OCI-LY3 (cell line): ENCODE measurements around the gene CHSY3.

ENCODE experiments used
- H2AFZ ChIP-seq: fragments of 200-600, 300-600 bp; shearing (Covaris generic); 2 replicates; pipeline ENCODE4 v1.6.0; 2014; ENCODE audit warnings: antibody characterized with exemption, low read depth, low read length
- H3K27ac ChIP-seq: fragments of 200-600, 300-600 bp; sonication (generic); 2 replicates; pipeline ENCODE4 v1.5.1; 2014; ENCODE audit warnings: mild to moderate bottlenecking, low read length, moderate library complexity, mixed read lengths
- H3K27me3 ChIP-seq: fragments of 200-600, 300-600 bp; sonication (generic); 2 replicates; pipeline ENCODE4 v1.6.1; 2014; ENCODE audit warnings: low read depth, low read length, mixed read lengths
- H3K36me3 ChIP-seq: fragments of 200-600, 300-600 bp; sonication (generic); replicated peaks from 2 replicates; pipeline ENCODE3; 2014; ENCODE audit warnings: low read depth, low read length, mixed read lengths
- H3K4me1 ChIP-seq: fragments of 300-600, 200-600 bp; sonication (generic); 2 replicates; pipeline ENCODE4 v1.6.1; 2014; ENCODE audit warnings: low read length, mixed read lengths
- H3K4me2 ChIP-seq: fragments of 200-600, 300-600 bp; sonication (generic); 2 replicates; pipeline ENCODE4 v1.6.1; 2014; ENCODE audit warnings: low read length, mixed read lengths
- H3K4me3 ChIP-seq: fragments of 300-600, 200-600 bp; sonication (generic); 2 replicates; pipeline ENCODE4 v1.5.1; 2014; ENCODE audit warnings: antibody characterized with exemption, mild to moderate bottlenecking, low read length, moderate library complexity
- H3K79me2 ChIP-seq: fragments of 300-600, 200-600 bp; shearing (Covaris generic); 2 replicates; pipeline ENCODE4 v1.6.1; 2014; ENCODE audit warnings: mild to moderate bottlenecking, low read length, mixed read lengths
- H3K9ac ChIP-seq: fragments of 300-600, 200-600 bp; shearing (Covaris generic); 2 replicates; pipeline ENCODE4 v1.6.0; 2014; ENCODE audit warnings: mild to moderate bottlenecking, low read length, moderate library complexity
- H3K9me3 ChIP-seq: fragments of 200-600, 300-600 bp; shearing (Covaris generic); 2 replicates; pipeline ENCODE4 v1.6.1; 2014; ENCODE audit warnings: low read length, mixed read lengths; ENCODE audit not compliant: insufficient read depth
- H4K20me1 ChIP-seq: fragments of 200-600, 300-600 bp; sonication (generic); 2 replicates; pipeline ENCODE4 v1.6.1; 2016; ENCODE audit warnings: low read length, mixed read lengths; ENCODE audit not compliant: insufficient read depth
- EZH2phosphoT487 ChIP-seq: fragments of 200-600 bp; shearing (Covaris generic); IDR thresholded peaks from 2 replicates; pipeline ENCODE4 v1.6.1; 2018; ENCODE audit warnings: antibody characterized with exemption, mixed run types, low read depth
- TF ChIP-seq, protein P1 (sequence below): fragments of 200-600, 300-600 bp; sonication (generic); IDR thresholded peaks from 2 replicates; pipeline ENCODE4 v1.5.1; 2014; ENCODE audit warnings: antibody characterized with exemption, low read length, low read depth

Gene CHSY3

GRCh38 chr5:130065617-130066016 is 161.4 kb downstream of the CHSY3 start:
- H3K4me1 ChIP-seq: no peaks in the 10 kb centered on the region
- no peak overlapping the region for H3K4me2 ChIP-seq
- H3K4me3 ChIP-seq: no peak overlapping the region
- no peaks in the 10 kb centered on the region for H3K36me3 ChIP-seq
- H3K9me3 ChIP-seq: no peaks in the 10 kb centered on the region
- H4K20me1 ChIP-seq: no peaks in the 10 kb centered on the region
- no peak for TF ChIP-seq EZH2phosphoT487
- TF ChIP-seq, protein P1, sequence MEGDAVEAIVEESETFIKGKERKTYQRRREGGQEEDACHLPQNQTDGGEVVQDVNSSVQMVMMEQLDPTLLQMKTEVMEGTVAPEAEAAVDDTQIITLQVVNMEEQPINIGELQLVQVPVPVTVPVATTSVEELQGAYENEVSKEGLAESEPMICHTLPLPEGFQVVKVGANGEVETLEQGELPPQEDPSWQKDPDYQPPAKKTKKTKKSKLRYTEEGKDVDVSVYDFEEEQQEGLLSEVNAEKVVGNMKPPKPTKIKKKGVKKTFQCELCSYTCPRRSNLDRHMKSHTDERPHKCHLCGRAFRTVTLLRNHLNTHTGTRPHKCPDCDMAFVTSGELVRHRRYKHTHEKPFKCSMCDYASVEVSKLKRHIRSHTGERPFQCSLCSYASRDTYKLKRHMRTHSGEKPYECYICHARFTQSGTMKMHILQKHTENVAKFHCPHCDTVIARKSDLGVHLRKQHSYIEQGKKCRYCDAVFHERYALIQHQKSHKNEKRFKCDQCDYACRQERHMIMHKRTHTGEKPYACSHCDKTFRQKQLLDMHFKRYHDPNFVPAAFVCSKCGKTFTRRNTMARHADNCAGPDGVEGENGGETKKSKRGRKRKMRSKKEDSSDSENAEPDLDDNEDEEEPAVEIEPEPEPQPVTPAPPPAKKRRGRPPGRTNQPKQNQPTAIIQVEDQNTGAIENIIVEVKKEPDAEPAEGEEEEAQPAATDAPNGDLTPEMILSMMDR: no peak
- H3K79me2 ChIP-seq: no peaks in the 10 kb centered on the region
- no peak overlapping the region for H2AFZ ChIP-seq
- H3K27me3 ChIP-seq: no peaks in the 10 kb centered on the region
- H3K9ac ChIP-seq: no peak overlapping the region
- H3K27ac ChIP-seq: no peak overlapping the region

DNA sequence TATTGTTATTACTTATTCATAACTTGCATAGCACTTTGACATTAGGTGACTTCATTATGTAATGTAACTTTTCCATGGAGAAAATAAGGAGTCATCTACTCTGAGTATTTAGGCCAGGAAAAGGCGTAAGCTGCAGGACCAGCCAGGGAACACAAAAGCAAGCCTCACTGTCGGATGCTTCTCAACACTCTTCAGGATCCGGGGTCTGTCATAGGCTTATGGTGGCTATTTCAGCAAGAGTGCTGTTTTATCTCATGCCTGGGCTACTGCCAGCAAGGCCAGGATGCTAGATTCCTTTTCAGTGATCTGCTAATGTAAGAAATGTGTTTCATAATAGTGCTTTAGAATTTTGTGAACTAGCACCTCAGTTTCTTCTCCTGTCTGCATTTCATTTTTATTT is 162.4 kb downstream of the CHSY3 start:
- H4K20me1 ChIP-seq: no peaks in the 10 kb centered on the region
- TF ChIP-seq, protein P1: no peak
- TF ChIP-seq EZH2phosphoT487: no peak
- H2AFZ ChIP-seq: no peak overlapping the region
- no peak overlapping the region for H3K4me2 ChIP-seq
- H3K4me1 ChIP-seq: no peaks in the 10 kb centered on the region
- H3K27ac ChIP-seq: no peak overlapping the region
- no peaks in the 10 kb centered on the region for H3K9me3 ChIP-seq
- H3K4me3 ChIP-seq: no peak overlapping the region
- H3K36me3 ChIP-seq: no peaks in the 10 kb centered on the region
- H3K9ac ChIP-seq: no peak overlapping the region
- no peaks in the 10 kb centered on the region for H3K27me3 ChIP-seq
- H3K79me2 ChIP-seq: no peaks in the 10 kb centered on the region

DNA sequence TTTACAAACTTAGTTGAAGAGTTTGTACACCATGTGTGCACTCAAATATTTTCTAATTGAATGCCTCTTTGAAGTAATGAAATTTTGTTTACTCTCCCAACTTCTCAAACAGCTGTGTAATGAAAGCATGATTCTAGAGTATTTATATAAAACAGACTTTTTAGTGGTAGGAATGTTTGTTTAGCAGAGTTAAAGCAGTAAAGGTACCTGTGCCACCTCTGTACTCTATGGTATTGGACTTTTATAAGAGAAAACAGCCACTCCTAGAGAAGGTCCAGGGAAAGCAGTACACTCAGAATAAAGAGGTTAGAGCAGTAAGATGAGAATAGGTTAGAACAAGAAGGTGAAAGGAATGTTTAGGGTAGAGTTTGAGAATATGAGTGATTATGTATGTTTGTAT is 163.1 kb downstream of the CHSY3 start:
- no peaks in the 10 kb centered on the region for H3K36me3 ChIP-seq
- H3K27me3 ChIP-seq: no peaks in the 10 kb centered on the region
- no peak overlapping the region for H3K4me3 ChIP-seq
- no peaks in the 10 kb centered on the region for H3K79me2 ChIP-seq
- H3K9me3 ChIP-seq: no peaks in the 10 kb centered on the region
- H3K4me1 ChIP-seq: no peaks in the 10 kb centered on the region
- no peaks in the 10 kb centered on the region for H4K20me1 ChIP-seq
- H3K9ac ChIP-seq: no peak overlapping the region
- H3K27ac ChIP-seq: no peak overlapping the region
- TF ChIP-seq, protein P1: no peak
- TF ChIP-seq EZH2phosphoT487: no peak
- H2AFZ ChIP-seq: no peak overlapping the region
- no peak overlapping the region for H3K4me2 ChIP-seq

GRCh38 chr5:130068101-130068500 is 163.8 kb downstream of the CHSY3 start:
- H3K36me3 ChIP-seq: no peaks in the 10 kb centered on the region
- H3K27me3 ChIP-seq: no peaks in the 10 kb centered on the region
- no peak overlapping the region for H3K4me3 ChIP-seq
- no peaks in the 10 kb centered on the region for H3K4me1 ChIP-seq
- H3K79me2 ChIP-seq: no peaks in the 10 kb centered on the region
- no peak overlapping the region for H2AFZ ChIP-seq
- H3K27ac ChIP-seq: no peak overlapping the region
- H3K9ac ChIP-seq: no peak overlapping the region
- no peak for TF ChIP-seq EZH2phosphoT487
- TF ChIP-seq, protein P1: no peak
- H3K9me3 ChIP-seq: no peaks in the 10 kb centered on the region
- no peak overlapping the region for H3K4me2 ChIP-seq
- H4K20me1 ChIP-seq: no peaks in the 10 kb centered on the region
